Measurements from ENCODE around the gene PTPRG.

Gene PTPRG

GRCh38 chr3:61564395-61565059 lies 3.2 kb downstream of the PTPRG start:
- Histone ChIP-seq H4K20me1 (ENCODE audit: control insufficient read depth, insufficient read depth, low read depth, low read length) (no peaks in the 10 kb centered on the region), H3K4me3 (ENCODE audit: low read length) (no peak overlapping the region), H3K36me3 (ENCODE audit: control insufficient read depth, low read length) (no peaks in the 10 kb centered on the region), H3K79me2 (ENCODE audit: control insufficient read depth, low read length) (no peaks in the 10 kb centered on the region), H3K27me3 (ENCODE audit: control insufficient read depth, low read length) (no peaks in the 10 kb centered on the region), H3K4me2 (ENCODE audit: low read length) (no peak overlapping the region), H3K27ac (ENCODE audit: low read depth, low read length) (no peak overlapping the region), H3K9me2 (replicated peaks; ENCODE audit: control insufficient read depth, low read length) (no peaks in the 10 kb centered on the region), H3K4me1 (ENCODE audit: control insufficient read depth, low read length) (no peaks in the 10 kb centered on the region), H3F3A (ENCODE audit: control insufficient read depth, insufficient read depth) (no peaks in the 10 kb centered on the region), H3K9me3 (ENCODE audit: control insufficient read depth, insufficient read depth, low read length) (no peaks in the 10 kb centered on the region; the same call in none of the 2 replicates)
- TF ChIP-seq EZH2phosphoT487 (IDR thresholded peaks at IDR 0.05; ENCODE audit: borderline replicate concordance, low read length) (no peak), CTCF (IDR thresholded peaks at IDR 0.05; ENCODE audit: low read depth, low read length, poor library complexity, severe bottlenecking) (no peak)

GRCh38 chr3:61565569-61565968 lies 4.2 kb downstream of the PTPRG start:
- Histone ChIP-seq H3K4me1 (ENCODE audit: control insufficient read depth, low read length) (no peaks in the 10 kb centered on the region), H3K4me3 (ENCODE audit: low read length) (no peak overlapping the region), H3K36me3 (ENCODE audit: control insufficient read depth, low read length) (no peaks in the 10 kb centered on the region), H3F3A (ENCODE audit: control insufficient read depth, insufficient read depth) (no peaks in the 10 kb centered on the region), H3K79me2 (ENCODE audit: control insufficient read depth, low read length) (no peaks in the 10 kb centered on the region), H3K27ac (ENCODE audit: low read depth, low read length) (no peak overlapping the region), H4K20me1 (ENCODE audit: control insufficient read depth, insufficient read depth, low read depth, low read length) (no peaks in the 10 kb centered on the region), H3K27me3 (ENCODE audit: control insufficient read depth, low read length) (no peaks in the 10 kb centered on the region), H3K4me2 (ENCODE audit: low read length) (no peak overlapping the region), H3K9me3 (ENCODE audit: control insufficient read depth, insufficient read depth, low read length) (no peaks in the 10 kb centered on the region; the same call in 1 of the 2 replicates), H3K9me2 (replicated peaks; ENCODE audit: control insufficient read depth, low read length) (no peaks in the 10 kb centered on the region)
- TF ChIP-seq CTCF (IDR thresholded peaks at IDR 0.05; ENCODE audit: low read depth, low read length, poor library complexity, severe bottlenecking) = no peak
- no peak for TF ChIP-seq EZH2phosphoT487 (IDR thresholded peaks at IDR 0.05; ENCODE audit: borderline replicate concordance, low read length)

GRCh38 chr3:61568127-61568526 lies 6.8 kb downstream of the PTPRG start:
- Histone ChIP-seq H3K4me1 (ENCODE audit: control insufficient read depth, low read length) (no peaks in the 10 kb centered on the region), H3K27me3 (ENCODE audit: control insufficient read depth, low read length) (no peaks in the 10 kb centered on the region)

More at GRCh38 chr3:61568127-61568526, 6.8 kb downstream of the PTPRG start:
- Histone ChIP-seq H3K9me2 (replicated peaks; ENCODE audit: control insufficient read depth, low read length) (no peaks in the 10 kb centered on the region), H4K20me1 (ENCODE audit: control insufficient read depth, insufficient read depth, low read depth, low read length) (no peaks in the 10 kb centered on the region), H3K79me2 (ENCODE audit: control insufficient read depth, low read length) (no peaks in the 10 kb centered on the region), H3F3A (ENCODE audit: control insufficient read depth, insufficient read depth) (no peaks in the 10 kb centered on the region), H3K9me3 (ENCODE audit: control insufficient read depth, insufficient read depth, low read length) (no peaks in the 10 kb centered on the region), H3K4me2 (ENCODE audit: low read length) (no peak overlapping the region), H3K27ac (ENCODE audit: low read depth, low read length) (no peak overlapping the region), H3K36me3 (ENCODE audit: control insufficient read depth, low read length) (no peaks in the 10 kb centered on the region), H3K4me3 (ENCODE audit: low read length) (no peak overlapping the region)
- TF ChIP-seq CTCF (IDR thresholded peaks at IDR 0.05; ENCODE audit: low read depth, low read length, poor library complexity, severe bottlenecking) = no peak
- no peak for TF ChIP-seq EZH2phosphoT487 (IDR thresholded peaks at IDR 0.05; ENCODE audit: borderline replicate concordance, low read length)

Data from DOHH2 (cell line).